Measurements from ENCODE around the gene TSPAN9. TPM values are rescaled to one million over a fixed set of nuclear protein-coding genes. Genes with fewer than 3 reads are reported as not detected.

TSPAN9 gene
- total RNA-seq, 1 donor from 2014 or later: 7.8 TPM

DNA sequence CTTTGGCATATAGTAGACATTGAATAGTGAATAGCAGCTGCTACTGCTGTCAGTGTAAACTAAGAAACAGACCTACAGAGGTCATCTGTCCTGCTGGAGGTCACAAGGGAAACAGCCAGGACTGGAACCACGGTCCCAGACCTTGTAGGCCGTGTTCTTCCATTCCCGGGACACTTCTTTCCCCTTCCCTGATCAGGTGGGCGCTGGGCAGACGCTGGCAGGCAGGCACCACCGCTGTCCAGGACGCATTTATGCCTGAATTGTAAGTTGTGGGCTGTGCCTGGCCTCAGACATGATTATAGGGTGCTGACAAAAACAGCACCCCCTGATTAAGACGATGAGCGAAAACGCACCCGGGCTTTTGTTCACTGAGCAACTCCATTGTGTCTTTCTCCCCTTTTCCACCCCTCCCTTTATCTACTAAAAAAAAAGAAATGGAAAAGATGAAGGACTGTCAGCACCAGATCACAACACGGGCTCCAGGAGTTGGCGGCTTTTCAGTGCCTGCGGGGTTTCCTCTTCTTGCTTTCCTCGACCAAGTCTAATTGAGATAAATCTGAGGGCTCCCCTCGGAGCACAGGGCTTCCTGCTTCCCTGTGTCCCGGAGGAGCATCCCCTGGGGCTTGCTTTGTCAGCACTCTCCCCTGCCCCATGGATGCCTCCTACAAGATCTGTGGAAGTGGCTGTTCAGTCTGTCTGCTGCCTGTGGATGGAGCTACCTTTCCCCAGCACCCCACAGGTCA, 80.6 kb downstream of the TSPAN9 start:
- no peak overlapping the region for H3K4me2 ChIP-seq
- H3K4me1 Mint-ChIP-seq: peaks cover 46% of the 10 kb centered on the region
- no peak overlapping the region for H3K9ac ChIP-seq
- H3K36me3 Mint-ChIP-seq: peaks cover 10% of the 10 kb centered on the region
- H3F3A ChIP-seq (ENCODE audit: low read depth): no peaks in the 10 kb centered on the region
- peaks cover 18% of the 10 kb centered on the region for H3K4me1 ChIP-seq
- H3K27me3 ChIP-seq: no peaks in the 10 kb centered on the region
- peak overlapping the region; percentile 57 for H3K27ac Mint-ChIP-seq
- no peak for DNase-seq (ENCODE audit: low spot score)
- no peaks in the 10 kb centered on the region for H3K9me3 ChIP-seq (ENCODE audit: low read depth)
- peak overlapping the region; percentile 42 for H3K4me3 Mint-ChIP-seq
- no peaks in the 10 kb centered on the region for H3K79me2 ChIP-seq (ENCODE audit: low read depth)
- H3K9me3 Mint-ChIP-seq: peaks cover 14% of the 10 kb centered on the region
- no peaks in the 10 kb centered on the region for H3K36me3 ChIP-seq
- H4K20me1 ChIP-seq (ENCODE audit: low read depth): peaks cover 5% of the 10 kb centered on the region
- H3K4me3 ChIP-seq: no peak overlapping the region
- no peak overlapping the region for H2AFZ ChIP-seq (replicated peaks)
- no peak overlapping the region for H3K27ac ChIP-seq
- no peak for TF ChIP-seq CTCF (IDR thresholded peaks at IDR 0.05)
- TF ChIP-seq EZH2 (IDR thresholded peaks at IDR 0.05): no peak
- no peak for TF ChIP-seq EZH2phosphoT487 (IDR thresholded peaks at IDR 0.05)
- H3K27me3 Mint-ChIP-seq (ENCODE audit: insufficient read depth, low read depth): peaks cover 9% of the 10 kb centered on the region

DNA sequence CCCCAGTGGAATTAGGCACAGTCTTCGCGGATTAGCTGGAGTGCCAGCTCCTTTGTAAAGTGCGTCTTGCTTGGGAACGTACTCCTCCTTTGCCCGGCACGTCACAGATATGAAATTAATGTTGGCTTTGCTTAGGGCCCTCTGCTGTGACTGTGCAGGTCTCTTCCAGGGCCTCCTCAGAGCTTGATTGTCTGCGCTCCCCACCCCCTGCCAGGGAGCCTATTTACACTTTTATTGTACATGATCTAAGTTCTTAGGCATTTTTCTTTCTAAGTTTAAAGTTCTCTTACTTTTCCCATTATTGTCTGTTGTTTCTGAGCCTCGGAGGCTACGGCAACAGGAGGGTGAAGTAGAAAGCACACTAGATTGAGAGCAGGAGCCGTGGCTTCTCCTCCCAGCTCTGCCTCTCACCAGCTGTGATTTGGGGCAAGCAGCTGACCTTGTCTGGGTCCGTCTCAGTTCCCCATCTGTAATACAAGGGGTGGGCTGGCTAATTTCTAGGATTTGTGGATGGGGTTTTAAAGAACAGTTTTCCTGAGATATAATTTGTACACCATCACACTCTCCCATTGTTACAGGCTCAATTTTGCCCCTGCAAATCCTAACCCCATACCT, 81.8 kb downstream of the TSPAN9 start:
- H3K27ac Mint-ChIP-seq: peak overlapping the region; percentile 47
- H3K27me3 Mint-ChIP-seq (ENCODE audit: insufficient read depth, low read depth): peaks cover 12% of the 10 kb centered on the region
- no peak overlapping the region for H3K27ac ChIP-seq

GRCh38 chr12:3160081-3160480, 82.9 kb downstream of the TSPAN9 start:
- Mint-ChIP-seq H3K4me1 (peaks cover 59% of the 10 kb centered on the region), H3K9me3 (peaks cover 14% of the 10 kb centered on the region)

More for the DNA sequence above, 81.8 kb downstream of the TSPAN9 start:
- Histone ChIP-seq H2AFZ (replicated peaks) (no peak overlapping the region), H3K9me3 (ENCODE audit: low read depth) (no peaks in the 10 kb centered on the region), H3K79me2 (ENCODE audit: low read depth) (no peaks in the 10 kb centered on the region), H3K36me3 (no peaks in the 10 kb centered on the region), H3K4me3 (no peak overlapping the region), H3K4me2 (no peak overlapping the region), H3K27me3 (no peaks in the 10 kb centered on the region), H3F3A (ENCODE audit: low read depth) (no peaks in the 10 kb centered on the region), H4K20me1 (ENCODE audit: low read depth) (peaks cover 5% of the 10 kb centered on the region), H3K4me1 (peaks cover 18% of the 10 kb centered on the region), H3K9ac (no peak overlapping the region)
- DNase-seq (ENCODE audit: low spot score): no peak
- Mint-ChIP-seq H3K9me3 (peaks cover 14% of the 10 kb centered on the region), H3K4me1 (peaks cover 57% of the 10 kb centered on the region), H3K4me3 (no peak overlapping the region), H3K36me3 (peaks cover 10% of the 10 kb centered on the region)
- TF ChIP-seq CTCF (IDR thresholded peaks at IDR 0.05) (no peak), EZH2 (IDR thresholded peaks at IDR 0.05) (no peak), EZH2phosphoT487 (IDR thresholded peaks at IDR 0.05) (no peak)

More at GRCh38 chr12:3160081-3160480, 82.9 kb downstream of the TSPAN9 start:
- no peak overlapping the region for H3K4me2 ChIP-seq
- no peak for DNase-seq (ENCODE audit: low spot score)
- Mint-ChIP-seq H3K4me3 (no peak overlapping the region), H3K36me3 (peaks cover 10% of the 10 kb centered on the region), H3K27ac (no peak overlapping the region), H3K27me3 (ENCODE audit: insufficient read depth, low read depth) (peaks cover 12% of the 10 kb centered on the region)
- no peak for TF ChIP-seq EZH2phosphoT487 (IDR thresholded peaks at IDR 0.05)
- no peak for TF ChIP-seq CTCF (IDR thresholded peaks at IDR 0.05)
- TF ChIP-seq EZH2 (IDR thresholded peaks at IDR 0.05): no peak
- peaks cover 16% of the 10 kb centered on the region for H4K20me1 ChIP-seq (ENCODE audit: low read depth)
- peaks cover 24% of the 10 kb centered on the region for H3K4me1 ChIP-seq
- H3K27me3 ChIP-seq: no peaks in the 10 kb centered on the region
- no peaks in the 10 kb centered on the region for H3K79me2 ChIP-seq (ENCODE audit: low read depth)
- no peak overlapping the region for H3K27ac ChIP-seq
- no peak overlapping the region for H3K9ac ChIP-seq
- no peak overlapping the region for H3K4me3 ChIP-seq
- no peak overlapping the region for H2AFZ ChIP-seq (replicated peaks)
- no peaks in the 10 kb centered on the region for H3K36me3 ChIP-seq
- peaks cover 8% of the 10 kb centered on the region for H3F3A ChIP-seq (ENCODE audit: low read depth)
- no peaks in the 10 kb centered on the region for H3K9me3 ChIP-seq (ENCODE audit: low read depth)
